B cell (primary cell): ENCODE results near the gene BCAR1.

Source experiments
- EZH2 ChIP-seq: IDR thresholded peaks from 2 replicates; pipeline ENCODE4 v1.6.1; 2012; ENCODE audit warnings: borderline replicate concordance, low read depth, mild to moderate bottlenecking, moderate library complexity, low read length; ENCODE audit not compliant: insufficient read depth, poor library complexity, severe bottlenecking
- TF ChIP-seq, protein P1 (sequence below): fragments of 200-600 bp; IDR thresholded peaks from one replicate; pipeline ENCODE4 v1.8.0; 2022; ENCODE audit warnings: antibody characterized with exemption, mild to moderate bottlenecking

DNA sequence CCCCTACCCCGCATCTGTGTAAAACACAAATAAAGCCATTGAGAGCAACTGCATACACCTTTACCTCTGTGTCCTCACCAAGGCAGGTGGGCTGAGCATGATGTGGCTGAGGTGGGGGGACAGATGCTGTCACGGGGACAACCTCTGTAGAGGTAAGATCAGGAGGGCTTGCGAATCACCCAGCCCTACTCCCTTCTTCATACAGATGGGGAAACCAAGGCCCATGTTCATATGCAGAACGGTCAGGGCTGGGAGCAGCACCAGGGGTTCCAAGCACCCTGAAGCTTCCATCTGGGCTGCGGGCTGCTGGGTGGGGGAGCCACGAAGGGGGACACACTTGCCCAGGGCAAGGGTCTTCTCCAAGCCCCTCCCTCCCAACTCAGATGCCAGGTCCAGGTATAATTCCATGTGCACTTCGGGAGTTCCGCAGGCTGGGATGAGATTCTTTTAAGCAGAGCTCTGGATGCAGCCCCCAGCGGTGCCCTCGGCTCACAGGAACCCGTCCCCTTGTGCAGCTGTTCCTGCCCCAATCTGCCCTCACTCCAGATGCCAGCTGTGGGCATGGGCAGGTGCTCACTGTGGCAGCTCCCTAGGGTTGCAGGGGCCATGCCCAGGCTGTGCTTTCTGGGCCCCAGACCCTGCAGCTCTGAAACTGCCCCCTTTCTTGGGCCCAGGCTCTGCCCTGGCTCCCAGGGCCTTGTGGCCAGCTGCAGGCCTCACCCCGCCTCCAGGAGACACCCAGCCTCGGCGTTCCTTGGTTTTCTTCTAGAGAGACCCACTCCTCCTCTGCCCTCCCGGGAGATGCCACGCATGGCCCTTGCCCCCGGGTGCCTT is 23.1 kb downstream of the BCAR1 start:
- TF ChIP-seq, protein P1, sequence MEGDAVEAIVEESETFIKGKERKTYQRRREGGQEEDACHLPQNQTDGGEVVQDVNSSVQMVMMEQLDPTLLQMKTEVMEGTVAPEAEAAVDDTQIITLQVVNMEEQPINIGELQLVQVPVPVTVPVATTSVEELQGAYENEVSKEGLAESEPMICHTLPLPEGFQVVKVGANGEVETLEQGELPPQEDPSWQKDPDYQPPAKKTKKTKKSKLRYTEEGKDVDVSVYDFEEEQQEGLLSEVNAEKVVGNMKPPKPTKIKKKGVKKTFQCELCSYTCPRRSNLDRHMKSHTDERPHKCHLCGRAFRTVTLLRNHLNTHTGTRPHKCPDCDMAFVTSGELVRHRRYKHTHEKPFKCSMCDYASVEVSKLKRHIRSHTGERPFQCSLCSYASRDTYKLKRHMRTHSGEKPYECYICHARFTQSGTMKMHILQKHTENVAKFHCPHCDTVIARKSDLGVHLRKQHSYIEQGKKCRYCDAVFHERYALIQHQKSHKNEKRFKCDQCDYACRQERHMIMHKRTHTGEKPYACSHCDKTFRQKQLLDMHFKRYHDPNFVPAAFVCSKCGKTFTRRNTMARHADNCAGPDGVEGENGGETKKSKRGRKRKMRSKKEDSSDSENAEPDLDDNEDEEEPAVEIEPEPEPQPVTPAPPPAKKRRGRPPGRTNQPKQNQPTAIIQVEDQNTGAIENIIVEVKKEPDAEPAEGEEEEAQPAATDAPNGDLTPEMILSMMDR, result no peak
- no peak for TF ChIP-seq EZH2
